NCI-H1694 (cell line): ENCODE measurements around the gene KIF3C.
A peak's percentile ranks its signal among the peaks of the same experiment; 100 is the strongest.
"Not testable (repeated sequence)": the region's sequence is repeated elsewhere in the genome, so short reads cannot be mapped to it uniquely, and the experiment has no call there.

Experiments
- DNase-seq: peaks from one replicate; lab custom pipeline; 2025; lab: John Stamatoyannopoulos, UW

KIF3C gene

DNA sequence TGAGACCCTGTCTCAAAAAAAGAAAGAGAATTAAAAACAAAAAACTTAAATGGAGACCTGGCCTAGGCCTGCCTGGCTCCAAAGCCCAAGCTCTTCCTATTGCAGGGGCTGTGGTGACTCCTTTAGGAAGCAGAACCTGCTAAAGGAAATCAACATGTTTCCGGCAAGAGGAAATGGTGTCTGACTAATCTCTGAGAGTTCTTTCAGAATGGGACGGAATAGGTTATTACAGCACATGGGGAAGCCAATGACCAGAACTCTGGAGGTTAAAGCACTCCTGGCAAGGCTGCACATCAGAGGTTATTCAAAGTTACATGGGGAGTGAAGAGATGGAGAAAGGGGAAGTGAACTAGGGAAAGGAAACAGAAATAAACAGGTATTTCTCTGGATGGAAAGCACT lies 21.4 kb downstream of the KIF3C start:
- DNase-seq = no peak

DNA sequence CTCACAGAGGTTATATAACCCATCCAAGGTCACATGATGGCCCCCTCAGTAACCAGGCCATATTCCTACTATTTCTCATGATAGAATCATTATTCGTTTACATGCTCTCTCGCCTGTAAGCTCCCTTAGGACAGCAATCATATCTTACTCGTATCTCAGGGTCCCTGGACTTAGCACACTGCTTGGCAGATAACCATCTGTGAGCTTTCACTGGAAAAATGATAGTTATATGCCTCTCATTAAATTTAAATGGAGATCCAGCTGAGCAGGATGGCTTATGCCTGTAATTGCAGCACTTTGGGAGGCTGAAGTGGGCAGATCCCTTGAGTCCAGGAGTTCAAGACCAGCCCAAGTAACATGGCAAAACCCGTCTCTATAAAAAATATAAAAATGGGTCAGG lies 21.9 kb downstream of the KIF3C start:
- DNase-seq = no peak

DNA sequence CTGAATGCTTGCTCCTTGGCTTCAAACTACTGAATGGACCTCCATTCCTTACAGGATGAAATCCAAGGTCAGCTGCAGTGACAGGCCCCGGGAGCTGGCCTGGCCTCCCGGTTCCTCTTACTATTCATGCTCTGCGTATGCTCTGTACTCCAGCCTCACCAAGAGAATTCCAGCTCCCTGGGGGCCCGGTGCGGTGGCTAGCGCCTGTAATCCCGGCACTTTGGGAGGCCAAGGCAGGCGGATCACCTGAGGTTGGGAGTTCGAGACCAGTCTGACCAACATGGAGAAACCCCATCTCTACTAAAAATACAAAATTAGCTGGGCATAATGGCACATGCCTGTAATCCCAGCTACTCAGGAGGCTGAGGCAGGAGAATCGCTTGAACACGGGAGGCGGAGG lies 23.7 kb downstream of the KIF3C start:
- DNase-seq = not testable (repeated sequence)

DNA sequence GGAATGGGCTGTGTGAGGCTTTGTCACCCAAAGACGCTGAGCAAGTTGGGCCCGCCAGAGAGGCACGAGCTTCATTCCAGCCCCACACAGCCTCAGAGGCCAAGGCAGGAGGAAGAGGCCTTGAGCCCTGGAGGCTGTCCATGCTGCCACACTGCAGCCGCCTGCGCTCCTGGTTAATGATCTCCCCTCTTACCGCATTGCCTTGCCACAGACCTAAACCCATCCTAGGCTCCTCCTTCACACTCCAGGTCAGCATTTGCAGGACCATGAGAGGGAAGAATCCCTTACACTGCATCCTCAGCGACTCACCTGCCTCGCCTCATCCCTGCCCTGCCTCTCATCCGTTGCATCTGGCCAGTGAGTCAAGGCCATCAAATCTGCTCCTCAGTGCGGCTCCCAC lies 24.6 kb downstream of the KIF3C start:
- DNase-seq = no peak

DNA sequence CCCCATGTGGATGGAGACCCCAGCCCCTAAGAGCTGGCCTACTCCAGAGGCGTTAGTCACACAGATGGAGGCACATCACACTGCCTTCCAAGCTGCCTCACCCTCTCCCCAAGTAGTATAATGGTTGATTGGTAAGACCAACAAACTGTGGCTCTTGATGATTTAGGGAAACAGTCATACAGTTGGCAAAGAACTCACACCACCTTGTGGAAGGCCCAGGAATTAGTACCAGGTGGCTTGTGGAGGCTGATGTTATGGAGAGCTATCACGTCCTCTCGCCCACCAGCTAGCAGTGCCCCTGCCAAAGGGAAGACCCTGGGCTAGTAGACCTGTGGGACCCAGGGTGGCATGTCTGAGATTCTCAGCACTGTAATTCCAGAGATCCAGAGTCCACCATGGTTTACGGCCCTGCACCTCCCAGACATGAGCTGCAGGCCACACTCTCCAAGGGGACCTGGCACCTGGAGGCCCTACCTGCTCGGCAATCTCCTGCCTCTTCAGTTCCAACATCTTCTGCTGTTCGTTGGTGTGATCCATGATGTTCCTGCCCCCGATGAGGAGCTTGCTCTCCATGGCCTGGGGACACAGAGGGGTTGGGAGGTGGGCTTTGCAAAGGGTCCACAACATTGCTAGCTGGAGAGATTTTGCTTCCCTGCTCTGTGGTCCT lies 26.3 kb downstream of the KIF3C start:
- DNase-seq = no peak

DNA sequence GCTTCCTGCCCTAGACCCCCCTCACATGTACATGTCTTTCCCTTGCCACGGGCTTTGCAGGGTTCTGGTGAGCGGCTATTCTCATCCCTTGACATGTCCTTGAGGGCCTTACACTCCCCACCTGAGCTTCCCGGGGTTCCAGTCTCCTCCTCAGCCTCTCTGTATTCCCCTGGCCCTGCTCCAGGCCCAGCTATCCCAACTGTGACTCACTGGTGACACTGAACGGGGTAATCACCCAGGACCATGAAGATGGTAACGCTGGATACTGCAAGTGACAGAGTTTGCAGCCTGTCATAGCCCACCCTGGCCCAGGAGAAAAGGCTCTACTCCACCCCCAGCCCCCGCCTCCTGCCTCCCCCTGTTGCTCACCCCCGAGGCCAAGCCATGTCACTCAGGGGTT lies 27.3 kb downstream of the KIF3C start:
- no peak for DNase-seq

DNA sequence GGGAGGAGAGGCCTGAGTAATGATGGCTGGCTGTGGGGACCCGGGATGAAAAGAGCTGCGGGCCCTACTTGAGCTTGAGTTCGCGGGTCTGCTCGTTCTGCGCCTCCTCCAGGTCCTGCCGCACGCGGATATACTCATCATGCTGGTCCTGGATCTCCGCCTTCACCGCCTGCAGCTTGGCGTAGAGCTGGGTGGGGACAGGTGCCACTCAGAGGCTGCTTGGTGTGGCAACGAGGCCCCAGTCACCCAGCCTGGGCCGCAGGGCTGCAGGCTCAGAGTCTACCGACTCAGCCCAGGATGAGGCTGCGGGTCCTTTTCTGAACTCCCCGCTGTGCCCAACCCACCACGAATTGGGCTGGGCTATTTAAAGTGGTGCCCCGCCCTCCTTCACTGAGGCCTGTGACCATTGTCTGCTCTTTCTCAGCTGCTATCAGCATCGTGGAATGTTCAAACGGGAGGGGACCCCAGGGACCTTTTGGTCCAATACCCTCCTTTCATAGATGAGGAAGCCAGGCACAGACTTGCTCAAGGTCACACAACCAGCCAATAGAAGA lies 28.0 kb downstream of the KIF3C start:
- no peak for DNase-seq

DNA sequence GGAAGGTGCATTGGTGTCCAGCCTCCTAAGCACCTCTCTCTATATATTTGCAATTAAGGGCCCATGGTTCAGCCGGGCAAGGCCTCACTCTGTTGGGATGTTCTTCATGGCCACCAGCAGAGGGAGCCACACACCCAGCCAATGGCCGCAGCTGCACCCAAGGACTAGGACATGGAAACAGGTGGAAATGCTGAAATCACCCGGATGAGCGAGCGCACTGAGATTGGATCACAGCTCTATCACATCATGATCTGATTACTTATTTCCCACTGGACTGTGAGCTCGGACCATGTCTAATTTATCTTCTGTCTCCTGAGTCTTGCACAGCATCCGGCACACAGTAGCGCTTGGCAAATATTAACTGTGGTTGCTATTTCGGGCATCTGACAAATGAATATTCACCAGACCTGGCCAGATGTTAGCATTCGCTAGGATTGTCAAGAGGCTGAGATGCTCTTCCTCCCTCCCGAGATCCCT lies 31.2 kb downstream of the KIF3C start:
- DNase-seq = peak; percentile 85

DNA sequence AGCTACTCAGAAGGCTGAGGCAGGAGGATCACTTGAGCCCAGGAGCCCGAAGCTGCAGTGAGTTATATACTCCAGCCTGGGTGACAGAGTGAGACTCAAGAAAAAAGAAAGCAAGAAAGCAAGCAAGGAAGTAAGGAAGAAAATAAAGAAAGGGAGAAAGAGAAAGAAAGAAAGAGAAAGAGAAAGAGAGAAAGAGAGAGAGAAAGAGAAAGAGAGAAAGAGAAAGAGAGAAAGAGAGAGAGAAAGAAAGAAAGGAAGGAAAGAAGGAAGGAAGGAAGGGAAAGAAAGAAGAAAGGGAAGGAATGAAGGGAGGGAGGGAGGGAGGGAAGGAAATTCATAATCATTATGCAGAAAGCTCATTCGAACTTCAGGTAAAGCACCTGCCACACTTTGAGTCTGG lies 33.9 kb downstream of the KIF3C start:
- DNase-seq = no peak

DNA sequence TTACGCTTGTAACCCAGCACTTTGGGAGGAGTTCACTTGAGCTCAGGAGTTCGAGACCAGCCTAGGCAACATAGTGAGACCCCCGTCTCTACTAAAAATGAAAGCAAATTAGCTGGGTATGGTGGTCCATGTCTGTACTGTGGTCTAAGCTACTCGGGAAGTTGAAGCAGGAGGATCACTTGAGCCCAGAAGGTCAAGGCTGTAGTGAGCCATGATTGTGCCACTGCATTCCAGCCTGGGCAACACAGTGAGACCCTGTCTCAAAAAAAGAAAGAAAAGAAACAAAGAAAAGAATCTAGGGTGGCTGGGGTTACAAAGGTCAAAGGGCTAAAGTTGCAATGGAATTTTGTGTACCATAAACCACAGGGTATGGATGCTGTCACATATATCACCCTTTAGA lies 41.3 kb downstream of the KIF3C start:
- DNase-seq = no peak

DNA sequence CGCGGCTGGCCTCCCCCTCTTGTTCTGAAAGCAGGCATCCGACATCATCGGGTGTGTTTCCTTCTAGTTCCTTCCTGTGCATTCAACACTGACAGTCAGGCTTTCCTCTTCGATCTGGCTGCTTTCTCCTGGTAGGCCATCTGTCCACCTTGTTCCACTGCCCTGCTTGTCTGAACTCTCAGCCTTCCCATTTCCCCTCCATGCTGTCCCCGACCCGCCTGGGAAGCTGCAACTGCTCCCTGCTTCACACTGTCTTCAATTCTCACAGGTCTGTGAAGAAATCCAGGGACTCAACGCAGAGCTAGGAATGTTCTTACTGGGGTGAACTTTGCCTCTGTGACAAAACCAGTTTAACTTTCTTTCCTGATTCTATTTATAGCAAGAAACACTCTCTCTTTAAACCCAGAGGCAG lies 43.0 kb downstream of the KIF3C start:
- no peak for DNase-seq

DNA sequence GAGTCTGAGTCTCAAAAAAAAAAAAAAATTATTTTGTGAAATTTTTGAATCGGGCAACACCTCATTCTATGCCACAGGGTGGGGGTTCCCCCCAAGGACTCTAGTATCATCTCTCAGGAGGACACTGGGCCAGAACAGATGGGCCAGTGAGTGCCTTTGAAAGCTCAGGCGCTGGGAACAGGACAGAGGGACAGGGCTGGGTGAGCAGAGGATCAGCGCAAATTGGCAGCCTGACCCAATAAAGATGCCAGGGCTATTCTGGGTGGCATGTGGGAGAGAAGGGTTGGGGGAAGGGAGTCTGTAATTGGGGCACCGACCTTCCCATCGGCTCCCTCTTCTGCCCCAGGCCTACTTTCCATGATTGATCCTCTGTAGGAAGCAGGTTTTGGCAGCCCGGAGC lies 44.0 kb downstream of the KIF3C start:
- DNase-seq = no peak

DNA sequence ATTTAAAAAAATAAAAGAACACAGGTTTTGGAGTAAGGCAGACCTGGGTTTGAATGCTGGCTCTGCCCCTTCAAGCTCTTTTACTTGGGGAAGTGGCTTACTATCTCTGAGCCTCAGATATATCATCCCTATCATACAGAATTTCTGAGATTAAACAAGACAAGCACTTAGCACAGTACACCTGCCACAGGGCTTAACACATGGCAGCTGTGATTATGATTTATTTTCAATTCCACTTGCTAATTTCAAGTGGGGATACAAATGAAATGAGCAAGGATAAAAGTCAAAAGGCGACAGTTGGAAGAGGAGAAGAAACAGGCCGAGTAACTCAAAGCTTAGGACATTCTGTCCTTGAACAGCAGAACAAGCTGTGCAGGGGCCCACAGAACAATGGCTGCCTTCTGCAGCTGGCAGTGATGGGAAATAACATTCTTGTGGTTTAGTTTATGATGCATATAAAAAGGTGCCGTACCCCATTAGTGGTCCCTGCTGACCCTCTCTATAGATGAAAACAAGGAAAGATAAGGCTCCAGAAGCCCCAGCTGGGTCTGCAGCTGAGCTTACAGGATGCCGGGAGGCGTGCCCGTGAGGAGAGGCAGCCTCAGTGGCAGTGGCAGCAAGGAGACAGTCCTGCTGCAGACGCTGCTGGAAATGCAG lies 45.3 kb downstream of the KIF3C start:
- no peak for DNase-seq

DNA sequence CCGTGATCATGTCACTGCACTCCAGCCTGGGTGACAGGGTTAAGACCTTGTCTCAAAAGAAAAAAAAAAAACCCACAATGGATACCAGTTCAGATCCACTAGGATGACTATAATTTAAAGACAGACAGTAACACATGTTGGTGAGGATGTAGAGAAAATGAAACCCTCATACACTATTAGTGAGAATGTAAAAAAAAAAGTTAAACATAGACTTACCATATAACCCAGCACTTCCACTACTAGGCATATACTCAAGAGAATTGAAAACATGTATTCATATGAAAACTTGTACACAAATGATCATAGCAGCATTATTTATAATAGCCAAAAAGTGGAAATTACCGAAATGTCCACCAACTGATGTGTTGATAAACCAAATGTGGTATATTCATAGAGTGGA lies 48.7 kb downstream of the KIF3C start:
- no peak for DNase-seq

DNA sequence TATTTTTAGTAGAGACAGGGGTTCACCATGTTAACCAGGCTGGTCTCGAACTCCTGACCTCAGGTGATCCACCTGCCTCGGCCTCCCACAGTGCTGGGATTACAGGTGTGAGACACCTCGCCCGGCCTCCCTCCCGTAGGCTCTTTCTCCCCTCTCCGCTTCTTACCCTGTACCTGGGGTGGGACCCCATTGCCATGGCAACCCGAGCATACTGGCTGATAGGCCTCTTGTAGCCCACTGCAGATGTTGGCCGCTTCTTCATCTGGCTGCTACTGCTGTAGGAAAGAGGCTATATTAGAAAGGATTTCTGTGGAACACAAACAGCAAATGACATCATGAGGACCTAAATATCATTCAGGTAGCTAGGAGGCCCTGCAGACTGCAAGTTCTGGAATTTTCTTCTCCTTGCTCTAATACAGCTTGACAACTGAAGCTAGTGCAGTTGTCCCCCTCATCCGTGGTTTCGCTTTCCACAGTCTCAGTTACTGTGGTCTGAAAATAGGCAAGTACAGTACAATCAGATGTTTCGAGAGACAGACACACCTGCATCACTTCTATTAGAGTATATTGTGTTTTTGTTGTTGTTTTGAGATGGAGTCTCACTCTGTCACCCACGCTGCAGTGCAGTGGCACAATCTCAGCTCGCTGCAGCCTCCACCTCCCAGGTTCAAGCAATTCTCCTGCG lies 52.4 kb downstream of the KIF3C start:
- DNase-seq = no peak

DNA sequence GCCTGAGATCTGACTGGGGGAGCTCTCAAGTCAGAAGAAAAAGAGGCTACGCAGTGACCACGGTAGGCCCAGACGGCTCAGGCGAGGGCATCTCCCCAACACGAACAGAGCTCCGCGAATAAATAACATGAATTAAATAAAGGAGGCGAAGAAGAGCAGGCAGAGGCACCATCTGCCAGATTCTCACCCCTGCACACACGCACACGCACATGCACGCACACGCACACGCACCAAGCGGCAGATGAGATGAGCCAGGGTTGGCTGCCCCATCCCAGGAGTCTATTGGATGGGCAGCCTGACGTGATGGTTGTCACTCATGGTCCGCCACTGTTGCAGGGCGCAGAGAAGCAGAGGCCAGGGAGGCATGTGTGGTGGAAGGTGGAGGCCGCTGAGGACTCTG lies 53.6 kb downstream of the KIF3C start:
- no peak for DNase-seq

DNA sequence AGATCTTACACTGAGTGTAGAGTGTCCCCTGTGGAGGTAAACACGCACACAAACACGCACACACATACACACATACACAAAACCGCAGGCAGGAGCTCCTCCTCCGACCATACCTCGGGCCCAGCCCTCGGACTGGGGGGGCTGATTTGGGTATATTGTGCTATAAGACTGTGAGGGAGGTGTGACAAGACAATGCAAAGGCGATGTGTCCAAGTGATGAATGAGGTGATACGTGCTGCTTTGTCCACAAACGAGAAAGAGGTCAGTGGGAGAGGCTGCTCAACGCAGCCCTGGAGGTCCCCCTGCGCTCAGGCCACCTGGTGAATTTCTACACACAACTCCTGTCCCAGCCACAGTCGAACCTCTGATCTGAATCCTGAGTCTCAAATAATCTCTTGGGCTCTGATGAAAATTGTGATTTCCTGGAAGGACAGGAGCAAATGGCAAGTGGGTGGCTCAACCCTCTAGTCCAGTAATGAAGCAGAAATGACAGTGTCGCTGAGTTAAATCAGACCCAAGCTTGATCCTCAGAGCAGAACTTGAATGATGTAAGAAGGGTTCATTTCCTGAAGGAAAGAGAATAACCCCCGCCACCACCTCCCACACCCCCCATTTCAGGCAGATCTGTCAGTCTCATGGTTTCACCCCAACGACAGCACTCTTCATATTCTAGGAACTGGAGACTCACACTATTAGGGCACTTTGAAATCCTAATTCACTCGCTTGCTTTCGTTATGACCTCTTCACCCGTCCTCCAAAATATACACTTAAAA lies 55.1 kb downstream of the KIF3C start:
- no peak for DNase-seq

DNA sequence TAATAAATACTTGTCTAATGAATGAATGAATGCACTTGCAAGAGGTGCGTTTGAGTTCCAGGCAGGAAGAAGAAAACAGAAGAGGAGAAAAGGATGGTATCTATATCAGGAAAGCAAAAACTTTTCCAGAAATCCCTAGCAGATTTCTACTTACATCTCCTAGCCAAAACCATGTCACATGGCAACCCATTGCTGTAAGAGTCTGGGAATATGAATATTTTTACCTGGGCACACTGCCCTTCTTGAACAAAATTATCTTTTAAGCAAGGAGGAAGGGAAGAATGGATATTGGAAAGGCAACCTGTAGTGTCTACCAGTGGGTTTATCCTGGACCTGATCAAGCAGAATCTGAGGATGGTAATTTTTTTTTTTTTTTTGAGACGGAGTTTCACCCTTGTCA lies 59.8 kb downstream of the KIF3C start:
- DNase-seq = no peak

DNA sequence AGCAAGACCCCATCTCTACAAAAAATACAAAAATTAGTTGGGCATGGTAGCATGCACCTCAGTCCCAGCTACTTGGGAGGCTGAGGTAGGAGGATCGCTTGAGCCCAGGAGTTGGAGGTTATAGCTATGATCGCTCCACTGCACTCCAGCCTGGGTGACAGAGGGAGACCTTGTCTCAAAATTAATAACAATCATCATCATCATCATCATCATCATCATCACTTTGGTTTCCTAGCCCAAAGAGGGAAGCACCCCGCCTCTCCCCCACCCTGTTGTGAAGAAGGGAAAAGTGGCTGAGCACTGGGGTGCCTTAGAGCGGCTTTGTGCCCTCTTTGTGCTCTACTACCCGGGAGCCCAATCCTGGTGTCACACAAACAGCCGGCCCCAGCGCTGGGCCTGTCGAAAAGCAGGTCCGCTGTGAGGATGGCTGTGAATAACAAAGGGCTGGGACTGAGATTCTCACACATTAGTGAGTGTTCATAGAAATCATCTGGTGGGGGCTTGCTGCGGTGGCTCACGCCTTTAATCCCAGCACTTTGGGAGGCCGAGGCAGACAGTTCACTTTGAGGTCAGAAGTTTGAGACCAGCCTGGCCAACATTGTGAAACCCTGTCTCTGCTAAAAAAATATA lies 61.4 kb downstream of the KIF3C start:
- no peak for DNase-seq

DNA sequence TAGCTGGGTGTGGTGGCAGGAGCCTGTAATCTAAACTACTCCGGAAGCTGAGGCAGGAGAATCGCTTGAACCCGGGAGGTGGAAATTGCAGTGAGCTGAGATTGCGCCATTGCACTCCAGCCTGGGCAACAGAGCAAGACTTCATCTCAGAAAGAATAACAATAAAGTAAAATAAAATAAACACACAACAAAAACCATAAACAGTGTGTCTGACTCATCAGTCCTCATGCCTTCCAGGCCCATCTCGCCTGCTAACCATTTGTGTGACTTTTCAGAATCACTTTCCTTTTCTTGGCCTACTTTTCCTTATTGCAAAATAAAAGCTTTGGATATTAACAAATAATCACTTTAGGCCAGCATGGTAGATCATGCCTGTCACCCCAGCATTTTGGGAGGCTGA lies 62.0 kb downstream of the KIF3C start:
- DNase-seq = no peak

DNA sequence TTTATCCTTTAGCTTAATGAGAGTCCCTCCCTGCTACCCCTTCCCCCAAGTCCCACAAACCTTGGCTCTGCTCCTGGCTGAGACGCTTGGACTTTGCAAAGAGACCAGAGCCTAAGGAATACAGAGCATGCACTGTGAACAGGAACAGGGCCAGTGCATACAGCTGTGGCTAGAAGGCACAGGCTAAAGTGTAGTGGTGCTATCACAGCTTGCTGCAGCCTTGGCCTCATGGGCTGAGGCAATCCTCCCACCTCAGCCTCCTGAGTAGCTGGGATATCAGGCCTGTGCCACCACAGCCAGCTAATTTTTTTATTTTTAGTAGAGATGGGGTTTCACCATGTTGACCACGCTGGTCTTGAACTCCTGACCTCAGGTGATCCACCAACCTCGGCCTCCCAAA lies 64.5 kb downstream of the KIF3C start:
- DNase-seq = no peak

DNA sequence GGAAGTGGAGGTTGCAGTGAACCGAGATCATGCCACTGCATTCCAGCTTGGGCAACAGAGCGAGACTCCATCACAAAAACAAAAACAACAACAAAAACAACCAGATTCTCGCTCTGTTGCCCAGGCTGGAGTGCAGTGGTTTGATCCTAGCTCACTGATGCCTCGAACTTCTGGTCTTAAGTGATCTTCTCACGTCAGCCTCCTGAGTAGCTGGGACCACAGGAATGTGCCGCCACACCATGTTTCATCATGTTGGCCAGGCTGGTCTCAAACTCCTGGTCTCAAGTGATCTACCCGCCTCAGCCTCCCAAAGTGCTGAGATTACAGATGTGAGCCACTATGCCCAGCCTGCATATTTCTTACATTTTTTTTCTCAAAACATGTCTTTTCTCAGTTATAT lies 64.9 kb downstream of the KIF3C start:
- DNase-seq = not testable (repeated sequence)
